DOHH2 (cell line): ENCODE data around the gene C1QBP.

ENCODE experiments used
- H3F3A ChIP-seq: fragments of 200-600 bp; sonication (generic), shearing (Covaris generic); 2 replicates; pipeline ENCODE4 v1.6.0; 2016; ENCODE audit warnings: antibody characterized with exemption, mild to moderate bottlenecking; ENCODE audit not compliant: control insufficient read depth, insufficient read depth
- H3K27ac ChIP-seq: fragments of 200-600 bp; sonication (generic); 2 replicates; pipeline ENCODE4 v1.5.1; 2014; ENCODE audit warnings: low read depth, mild to moderate bottlenecking, low read length, moderate library complexity
- H3K27me3 ChIP-seq: fragments of 200-600 bp; sonication (generic); 2 replicates; pipeline ENCODE4 v1.6.1; 2014; ENCODE audit warnings: mild to moderate bottlenecking, low read length, mixed read lengths; ENCODE audit not compliant: control insufficient read depth
- H3K36me3 ChIP-seq: fragments of 200-600 bp; sonication (generic); 2 replicates; pipeline ENCODE4 v1.6.1; 2014; ENCODE audit warnings: mild to moderate bottlenecking, low read length, moderate library complexity, mixed read lengths; ENCODE audit not compliant: control insufficient read depth
- H3K4me1 ChIP-seq: fragments of 200-600 bp; sonication (generic); 2 replicates; pipeline ENCODE4 v1.6.1; 2014; ENCODE audit warnings: mild to moderate bottlenecking, low read length, mixed read lengths; ENCODE audit not compliant: control insufficient read depth
- H3K4me2 ChIP-seq: fragments of 200-600 bp; sonication (generic); 2 replicates; pipeline ENCODE4 v1.6.0; 2014; ENCODE audit warnings: mild to moderate bottlenecking, low read length, moderate library complexity
- H3K4me3 ChIP-seq: fragments of 200-600 bp; sonication (generic); 2 replicates; pipeline ENCODE4 v1.5.1; 2014; ENCODE audit warnings: mild to moderate bottlenecking, low read length, mixed read lengths
- H3K79me2 ChIP-seq: fragments of 200-600 bp; sonication (generic); 2 replicates; pipeline ENCODE4 v1.6.1; 2014; ENCODE audit warnings: mild to moderate bottlenecking, low read length, mixed read lengths; ENCODE audit not compliant: control insufficient read depth
- H3K9me2 ChIP-seq: fragments of 200-600 bp; sonication (generic); replicated peaks from 2 replicates; pipeline ENCODE4 v1.6.1; 2014; ENCODE audit warnings: mild to moderate bottlenecking, low read length, mixed read lengths; ENCODE audit not compliant: control insufficient read depth
- H3K9me3 ChIP-seq: fragments of 200-600 bp; sonication (generic); 2 replicates; pipeline ENCODE4 v1.6.1; 2014; ENCODE audit warnings: antibody characterized with exemption, low read length, mixed read lengths; ENCODE audit not compliant: control insufficient read depth, insufficient read depth
- H4K20me1 ChIP-seq: fragments of 200-600 bp; sonication (generic); 2 replicates; pipeline ENCODE4 v1.6.0; 2014; ENCODE audit warnings: low read depth, mild to moderate bottlenecking, antibody characterized with exemption, low read length, moderate library complexity; ENCODE audit not compliant: control insufficient read depth, insufficient read depth
- EZH2phosphoT487 ChIP-seq: fragments of 200-600 bp; sonication (generic); IDR thresholded peaks from 2 replicates; pipeline ENCODE4 v1.6.1; 2017; ENCODE audit warnings: borderline replicate concordance, mild to moderate bottlenecking, antibody characterized with exemption, low read length, moderate library complexity, mixed read lengths
- TF ChIP-seq, protein P1 (sequence below): fragments of 200-600 bp; sonication (generic); IDR thresholded peaks from one replicate; pipeline ENCODE4 v1.5.1; 2014; ENCODE audit warnings: antibody characterized with exemption, mild to moderate bottlenecking, low read depth, low read length; ENCODE audit not compliant: poor library complexity, severe bottlenecking

Gene C1QBP

DNA sequence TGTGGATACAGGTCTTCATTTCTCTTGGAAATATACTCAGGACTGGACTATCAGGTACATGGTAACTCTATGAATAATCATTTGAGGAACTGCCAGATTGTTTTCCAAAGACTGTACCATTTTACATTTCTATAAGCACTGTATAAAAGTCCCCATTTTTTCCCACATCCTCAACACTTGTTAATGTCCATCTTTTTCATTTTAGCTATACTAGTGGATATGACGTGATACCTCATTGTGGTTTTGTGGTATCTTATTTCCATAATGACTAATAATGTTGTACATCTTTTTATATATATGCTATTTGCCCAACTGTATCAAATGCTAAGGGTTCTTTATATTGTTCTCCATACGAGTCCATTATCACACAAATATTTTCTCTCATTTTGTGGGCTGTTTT is 42.3 kb downstream of the C1QBP start:
- no peaks in the 10 kb centered on the region for H3F3A ChIP-seq
- H3K36me3 ChIP-seq = peaks cover 88% of the 10 kb centered on the region
- H3K4me2 ChIP-seq = no peak overlapping the region
- H3K9me2 ChIP-seq = no peaks in the 10 kb centered on the region
- H3K27me3 ChIP-seq = no peaks in the 10 kb centered on the region
- no peaks in the 10 kb centered on the region for H3K9me3 ChIP-seq
- TF ChIP-seq, protein P1, sequence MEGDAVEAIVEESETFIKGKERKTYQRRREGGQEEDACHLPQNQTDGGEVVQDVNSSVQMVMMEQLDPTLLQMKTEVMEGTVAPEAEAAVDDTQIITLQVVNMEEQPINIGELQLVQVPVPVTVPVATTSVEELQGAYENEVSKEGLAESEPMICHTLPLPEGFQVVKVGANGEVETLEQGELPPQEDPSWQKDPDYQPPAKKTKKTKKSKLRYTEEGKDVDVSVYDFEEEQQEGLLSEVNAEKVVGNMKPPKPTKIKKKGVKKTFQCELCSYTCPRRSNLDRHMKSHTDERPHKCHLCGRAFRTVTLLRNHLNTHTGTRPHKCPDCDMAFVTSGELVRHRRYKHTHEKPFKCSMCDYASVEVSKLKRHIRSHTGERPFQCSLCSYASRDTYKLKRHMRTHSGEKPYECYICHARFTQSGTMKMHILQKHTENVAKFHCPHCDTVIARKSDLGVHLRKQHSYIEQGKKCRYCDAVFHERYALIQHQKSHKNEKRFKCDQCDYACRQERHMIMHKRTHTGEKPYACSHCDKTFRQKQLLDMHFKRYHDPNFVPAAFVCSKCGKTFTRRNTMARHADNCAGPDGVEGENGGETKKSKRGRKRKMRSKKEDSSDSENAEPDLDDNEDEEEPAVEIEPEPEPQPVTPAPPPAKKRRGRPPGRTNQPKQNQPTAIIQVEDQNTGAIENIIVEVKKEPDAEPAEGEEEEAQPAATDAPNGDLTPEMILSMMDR = no peak
- TF ChIP-seq EZH2phosphoT487 = no peak
- H3K4me1 ChIP-seq = no peaks in the 10 kb centered on the region
- no peaks in the 10 kb centered on the region for H4K20me1 ChIP-seq
- H3K27ac ChIP-seq = no peak overlapping the region
- H3K79me2 ChIP-seq = peaks cover under 1% of the 10 kb centered on the region
- H3K4me3 ChIP-seq = no peak overlapping the region

DNA sequence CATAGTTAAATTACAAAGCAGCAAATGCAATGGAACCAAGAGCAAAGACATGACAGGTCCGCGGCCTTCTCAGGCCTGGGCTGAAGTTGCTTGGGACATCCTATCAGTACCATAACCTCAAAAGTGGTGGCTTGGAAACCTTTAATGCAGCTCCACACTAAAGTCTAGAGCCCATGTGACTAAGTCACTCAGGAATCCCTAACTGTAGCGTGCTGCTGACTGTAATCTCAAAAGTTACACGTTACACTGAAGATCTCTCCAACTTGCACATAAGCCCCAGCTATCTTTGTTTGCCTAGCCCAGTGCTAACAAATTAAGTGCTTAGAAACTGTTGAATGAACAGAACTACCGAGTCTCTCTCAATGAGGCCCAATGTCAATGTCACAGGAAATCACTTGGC is 47.3 kb downstream of the C1QBP start:
- no peak overlapping the region for H3K4me2 ChIP-seq
- no peaks in the 10 kb centered on the region for H3K9me3 ChIP-seq
- no peaks in the 10 kb centered on the region for H3K79me2 ChIP-seq
- H3K4me1 ChIP-seq = peaks cover 12% of the 10 kb centered on the region
- peaks cover 91% of the 10 kb centered on the region for H3K36me3 ChIP-seq
- H3F3A ChIP-seq = peaks cover 10% of the 10 kb centered on the region; the same call in 1 of the 2 replicates
- H3K27me3 ChIP-seq = no peaks in the 10 kb centered on the region
- H3K9me2 ChIP-seq = no peaks in the 10 kb centered on the region
- no peak for TF ChIP-seq EZH2phosphoT487
- TF ChIP-seq, protein P1 = no peak
- no peak overlapping the region for H3K27ac ChIP-seq
- H4K20me1 ChIP-seq = 0 out of 2 replicates have a peak, but pooled peaks cover 3% of the 10 kb centered on the region
- no peak overlapping the region for H3K4me3 ChIP-seq
